HG02610 (cell line): ENCODE results near the gene FAM168B.
"Not testable (repeated sequence)": the region's sequence is repeated elsewhere in the genome, so short reads cannot be mapped to it uniquely, and the experiment has no call there.

Experiments
- ATAC-seq: cut with Tn5 transposase; IDR thresholded peaks from one replicate; pipeline ENCODE4 v1.9.1; 2021; ENCODE audit warnings: mild to moderate bottlenecking, moderate library complexity; ENCODE audit not compliant: unreplicated experiment

Gene FAM168B

GRCh38 chr2:131104487-131105155 is 11.4 kb upstream of the FAM168B start:
- ATAC-seq = peak; percentile 65

DNA sequence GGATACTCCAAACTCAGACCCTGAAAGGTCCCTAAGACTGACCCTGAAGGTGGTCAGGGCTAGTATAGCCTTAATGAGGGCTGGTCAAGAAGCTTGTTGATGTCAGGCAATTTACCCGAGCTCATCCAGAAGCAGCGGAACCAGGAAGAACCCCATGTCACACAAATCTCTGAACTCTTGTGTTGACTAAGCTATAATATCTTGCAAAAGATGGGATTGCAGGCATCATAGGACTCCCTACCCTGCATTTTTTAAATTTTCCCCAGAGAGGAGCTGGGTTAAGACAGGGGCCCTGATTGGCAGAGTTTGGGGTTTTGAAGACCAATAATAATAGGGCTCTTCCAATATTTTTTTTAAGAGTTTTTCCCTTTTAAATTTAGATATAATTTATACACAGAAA is 9.9 kb upstream of the FAM168B start:
- ATAC-seq = no peak

GRCh38 chr2:131094463-131095281 is 1.4 kb upstream of the FAM168B start:
- no peak for ATAC-seq

DNA sequence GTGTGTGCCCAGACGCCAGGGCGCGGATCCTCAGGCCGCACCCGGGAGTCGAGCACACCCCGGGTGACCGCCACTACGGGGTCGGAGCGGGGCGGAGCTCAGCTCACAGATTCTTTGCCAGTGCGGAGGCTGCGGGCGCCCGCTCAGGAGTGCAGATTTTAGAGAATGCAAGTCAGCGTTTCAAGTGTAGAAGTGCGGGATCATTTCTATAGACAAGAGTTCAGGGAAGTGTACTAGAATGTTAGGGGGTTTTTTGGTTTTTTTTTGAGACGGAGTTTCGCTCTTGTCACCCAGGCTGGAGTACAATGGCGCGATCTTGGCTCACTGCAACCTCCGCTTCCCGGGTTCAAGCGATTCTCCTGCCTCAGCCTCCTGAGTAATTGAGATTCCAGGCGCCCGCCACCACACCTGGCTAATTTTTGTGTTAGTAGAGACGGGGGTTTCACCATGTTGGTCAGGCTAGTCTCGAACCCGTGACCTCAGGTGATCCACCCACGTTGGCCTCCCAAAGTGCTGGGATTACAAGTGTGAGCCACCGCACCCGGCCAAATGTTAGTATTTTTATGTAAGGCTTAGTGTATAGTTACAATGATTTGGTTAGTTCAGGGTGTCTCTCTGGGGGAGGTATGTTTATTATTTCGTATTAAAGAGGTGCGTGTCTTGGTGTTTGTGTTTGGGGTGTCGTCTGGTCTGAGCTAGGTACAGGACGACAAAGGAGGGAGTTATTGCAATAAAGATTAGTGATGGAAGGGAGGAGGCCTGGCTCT is 619 bp upstream of the FAM168B start:
- peak; percentile 69 for ATAC-seq

DNA sequence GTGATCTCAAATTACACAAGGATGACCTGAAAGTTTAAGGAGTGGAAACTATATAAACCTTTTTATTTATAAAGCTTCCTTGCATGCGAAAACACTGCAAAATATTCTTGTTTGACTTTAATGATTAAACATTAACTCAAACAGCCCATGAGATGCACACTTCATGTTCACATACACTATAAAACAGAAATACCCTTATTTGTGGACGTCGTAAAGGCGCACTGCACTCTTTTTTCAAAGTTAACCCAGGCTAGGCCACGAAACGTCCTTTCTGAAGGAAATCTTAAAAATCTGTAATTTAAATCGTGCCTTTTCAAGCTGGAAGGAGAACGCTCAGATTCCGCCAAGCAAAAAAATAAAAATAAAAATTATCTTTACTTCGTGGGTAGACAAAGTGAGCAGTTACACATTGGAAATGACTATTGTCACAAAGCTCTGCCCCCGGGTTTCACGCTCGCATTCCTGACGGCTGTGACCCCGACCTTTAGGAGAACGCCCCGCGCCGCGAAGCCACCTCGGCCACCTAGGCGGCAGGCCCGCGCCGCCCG is 728 bp downstream of the FAM168B start:
- no peak for ATAC-seq

- no peak for ATAC-seq
These were observed 7.6 kb downstream of the FAM168B start for GRCh38 chr2:131085646-131086045.

- no peak for ATAC-seq
These were observed 12.1 kb downstream of the FAM168B start for GRCh38 chr2:131081190-131081589.

DNA sequence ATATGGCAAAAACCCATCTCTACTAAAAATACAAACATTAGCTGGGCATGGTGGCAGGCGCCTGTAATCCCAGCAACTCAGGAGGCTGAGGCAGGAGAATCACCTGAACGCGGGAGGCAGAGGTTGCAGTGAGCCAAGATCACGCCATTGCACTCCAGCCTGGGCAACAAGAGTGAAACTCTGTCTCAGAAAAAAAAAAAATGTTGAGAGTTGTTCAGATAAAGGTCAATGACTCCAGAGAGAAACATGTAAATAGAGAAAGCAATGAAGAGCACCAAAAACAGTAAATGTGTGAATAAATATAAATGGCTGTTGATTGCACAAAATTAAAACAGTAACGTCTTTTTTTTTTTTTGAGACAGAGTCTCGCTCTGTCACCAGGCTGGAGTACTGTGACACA is 13.3 kb downstream of the FAM168B start:
- ATAC-seq = not testable (repeated sequence)

DNA sequence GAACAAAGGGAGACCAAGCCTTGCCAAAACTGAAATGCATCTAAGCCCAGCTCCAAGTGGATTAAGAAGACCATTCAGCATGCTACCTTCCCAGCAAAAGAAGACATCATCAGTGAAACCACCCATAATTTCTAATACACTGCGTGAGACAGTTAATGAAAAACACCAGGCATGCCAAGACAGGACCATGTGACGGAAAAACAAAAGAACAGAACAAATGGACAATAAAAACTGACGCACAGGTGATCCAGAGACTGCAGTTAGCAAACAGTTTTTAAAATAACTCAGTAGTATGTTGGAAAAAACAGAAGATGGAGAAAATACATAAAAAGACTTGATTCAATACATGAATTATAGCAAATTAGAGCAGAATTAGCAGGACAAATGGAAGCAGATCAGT is 15.3 kb downstream of the FAM168B start:
- ATAC-seq = no peak

DNA sequence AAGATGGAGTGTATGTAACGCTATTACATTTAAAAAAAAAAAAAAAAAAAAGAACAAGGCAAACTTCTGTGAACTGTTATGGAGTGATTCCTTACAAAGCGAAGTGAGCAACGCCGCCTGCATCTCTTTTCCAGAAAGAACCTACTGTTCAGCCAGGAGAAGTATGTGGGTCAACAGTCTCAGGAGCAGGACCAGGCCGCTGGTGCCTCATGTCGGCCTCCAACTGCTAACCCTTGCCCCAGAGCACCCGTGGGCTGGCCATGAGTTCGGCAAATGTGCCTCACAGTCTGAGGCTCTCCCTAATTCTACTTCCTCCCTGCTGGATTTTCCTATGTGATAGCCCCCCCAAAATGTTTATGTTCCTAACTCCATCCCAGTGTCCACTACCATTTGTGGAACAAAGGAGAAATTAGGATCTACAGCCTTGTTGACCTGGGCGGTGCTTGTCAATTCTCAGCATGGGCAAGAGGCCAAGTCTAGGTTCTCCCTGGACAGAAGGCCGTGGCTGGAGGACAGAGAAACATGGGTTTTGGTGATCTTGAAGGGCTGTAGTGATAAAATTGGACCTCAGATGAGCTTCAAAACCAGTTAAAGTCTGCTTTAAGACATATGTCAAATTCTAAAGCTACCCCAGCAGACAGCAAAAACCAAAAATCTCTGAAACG is 15.9 kb downstream of the FAM168B start:
- ATAC-seq = no peak

GRCh38 chr2:131076707-131077106 is 16.6 kb downstream of the FAM168B start:
- ATAC-seq = no peak

DNA sequence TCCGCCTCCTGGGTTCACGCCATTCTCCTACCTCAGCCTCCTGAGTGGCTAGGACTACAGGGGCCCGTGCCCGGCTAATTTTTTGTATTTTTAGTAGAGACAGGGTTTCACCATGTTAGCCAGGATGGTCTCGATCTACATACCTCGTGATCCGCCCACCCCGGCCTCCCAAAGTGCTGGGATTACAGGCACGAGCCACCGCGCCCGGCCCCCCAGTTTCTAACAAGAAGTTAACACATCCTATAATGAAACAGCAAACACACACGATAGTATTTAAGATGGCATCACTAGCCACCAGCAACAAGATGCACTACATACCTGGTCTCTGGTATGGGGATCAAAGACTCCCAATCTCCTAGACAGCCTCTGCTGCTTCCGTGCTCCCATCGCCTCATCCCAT is 17.7 kb downstream of the FAM168B start:
- ATAC-seq = not testable (repeated sequence)

DNA sequence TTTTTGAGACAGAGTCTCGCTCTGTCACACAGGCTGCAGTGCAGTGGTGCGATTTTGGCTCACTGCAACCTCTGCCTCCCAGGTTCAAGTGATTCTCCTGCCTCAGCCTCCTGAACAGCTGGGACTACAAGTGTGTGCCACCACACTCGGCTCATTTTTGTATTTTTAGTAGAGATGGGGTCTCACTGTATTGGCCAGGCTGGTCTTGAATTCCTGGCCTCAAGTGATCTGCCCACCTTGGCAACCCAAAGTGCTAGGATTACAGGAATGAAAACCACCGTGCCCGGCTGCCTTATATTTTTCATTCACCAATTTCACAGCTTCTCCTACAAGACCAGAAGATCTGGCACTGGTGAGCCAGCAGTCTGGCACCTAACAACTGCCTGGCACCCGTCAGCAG is 25.1 kb downstream of the FAM168B start:
- not testable (repeated sequence) for ATAC-seq

DNA sequence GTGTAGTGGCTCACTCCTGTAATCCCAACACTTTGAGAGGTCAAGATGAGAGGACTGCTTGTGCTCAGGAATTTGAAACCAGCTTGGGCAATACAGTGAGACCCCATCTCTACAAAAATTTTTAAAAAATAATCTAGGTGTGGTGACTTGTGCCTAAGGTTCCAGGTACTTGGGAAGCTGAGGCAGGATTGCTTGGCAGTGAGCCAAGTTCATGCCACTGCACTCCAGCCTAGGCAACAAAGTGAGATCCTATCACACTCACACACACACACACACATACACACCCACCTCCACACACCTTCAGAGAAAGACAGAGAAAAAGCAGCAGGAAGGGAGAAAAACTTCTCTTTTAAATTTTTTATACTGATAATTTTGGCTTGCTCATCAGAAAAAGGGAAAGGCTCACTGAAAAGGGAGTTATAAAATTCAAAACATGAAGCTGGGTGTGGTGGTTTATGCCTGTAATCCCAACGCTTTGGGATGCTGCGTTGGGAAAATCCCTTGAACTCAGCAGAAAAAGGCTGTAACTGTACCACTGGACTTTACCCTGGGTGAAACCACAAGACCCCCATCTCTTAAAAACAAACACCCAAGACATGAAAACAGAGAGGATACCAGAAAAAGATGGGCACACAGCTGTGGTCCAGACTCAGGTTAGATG is 25.7 kb downstream of the FAM168B start:
- no peak for ATAC-seq

DNA sequence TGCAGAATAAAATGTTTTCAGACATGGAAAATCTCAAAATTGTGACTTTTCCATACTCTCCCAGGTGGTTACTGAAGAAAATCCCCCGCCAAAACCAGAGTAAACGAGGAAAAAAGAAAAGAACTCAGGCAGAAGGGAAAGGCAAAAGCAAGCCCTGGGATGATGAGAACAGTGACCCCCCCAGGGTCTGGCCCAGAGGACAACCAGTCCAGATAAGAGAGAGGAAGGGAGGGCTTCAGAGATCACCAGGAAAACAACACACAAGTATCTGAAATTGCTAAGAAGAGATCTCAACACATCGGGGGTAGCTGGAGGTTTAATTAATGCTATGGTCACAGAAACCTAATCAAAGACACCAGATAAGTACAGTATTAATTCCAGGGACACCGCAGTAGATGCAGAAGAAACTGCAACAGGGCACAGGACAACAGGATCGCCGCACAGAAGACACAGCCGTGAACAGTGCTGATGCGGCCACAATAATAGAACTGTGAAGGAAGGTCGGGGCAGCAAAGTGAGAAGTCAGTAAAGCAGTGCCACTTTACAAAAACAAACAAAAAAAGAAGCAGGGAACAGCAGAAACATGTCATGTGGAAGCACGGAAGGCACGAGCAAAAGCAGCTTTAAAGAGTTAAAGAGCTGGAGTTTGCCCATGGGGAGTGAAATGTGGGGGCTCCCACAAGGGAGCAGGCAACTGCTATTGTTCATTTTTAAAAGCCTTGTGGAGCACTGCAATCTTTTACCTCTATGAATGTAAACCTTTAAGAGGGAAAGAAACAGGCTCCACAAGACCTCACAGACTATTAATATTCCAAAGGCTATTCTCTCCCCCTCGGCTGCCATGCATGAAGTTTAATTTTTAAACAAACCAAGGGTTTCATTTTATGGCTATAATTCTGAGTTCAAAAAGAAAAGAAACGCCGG is 28.4 kb downstream of the FAM168B start:
- ATAC-seq = no peak

- ATAC-seq = no peak
These were observed 29.6 kb downstream of the FAM168B start for GRCh38 chr2:131063501-131064283.

DNA sequence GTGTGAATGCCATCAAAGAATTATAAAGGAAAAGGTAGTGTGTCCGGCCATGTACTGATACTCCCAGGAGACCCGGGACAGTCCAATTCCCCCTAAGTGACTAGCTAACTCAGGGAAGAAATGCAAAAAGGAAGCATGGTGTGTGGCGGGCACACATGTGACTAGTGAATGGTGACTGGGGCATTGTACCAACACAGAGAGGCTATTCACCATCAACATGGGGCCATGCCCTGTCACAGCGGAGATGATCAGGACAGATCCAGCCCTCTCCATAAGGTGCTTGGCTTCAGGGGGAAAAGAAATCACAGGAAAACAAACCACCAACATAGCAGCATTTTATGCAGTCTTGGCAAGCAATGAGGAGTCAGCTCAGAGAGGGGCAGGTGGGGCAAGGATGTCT is 34.3 kb downstream of the FAM168B start:
- ATAC-seq = no peak

DNA sequence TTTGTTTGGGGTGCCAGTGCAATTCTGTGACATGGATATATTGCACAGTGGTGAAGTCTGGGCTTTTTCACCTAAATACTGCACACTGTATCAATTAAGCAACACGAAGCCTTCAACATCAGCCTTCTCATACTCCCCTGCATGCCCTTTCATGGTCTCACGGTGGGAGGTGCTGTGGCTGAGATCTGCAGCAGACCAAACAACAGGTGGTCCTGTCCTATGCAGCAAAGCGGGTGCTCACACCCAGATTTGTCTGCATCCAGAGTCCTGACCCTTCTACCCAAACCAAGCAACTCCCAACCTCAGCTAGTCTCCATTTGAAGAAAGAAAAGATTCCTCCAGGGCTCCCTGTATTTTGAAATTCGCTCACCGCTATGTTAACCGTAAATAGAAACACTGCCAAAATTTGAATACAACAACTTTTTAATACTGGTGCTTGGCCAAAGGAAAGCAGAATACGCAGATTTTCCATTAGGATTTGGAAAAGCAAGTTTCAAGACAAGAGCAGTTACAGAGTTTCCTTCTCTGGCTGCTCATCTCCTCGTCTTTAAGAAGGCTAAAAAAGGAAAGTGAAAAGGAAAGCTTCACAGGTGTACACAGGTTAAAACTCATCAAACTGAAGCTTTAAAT is 34.9 kb downstream of the FAM168B start:
- ATAC-seq = no peak
